Osteoblast (primary cell): ENCODE data around the gene ATP1B3. TPM values are rescaled to one million over a fixed set of nuclear protein-coding genes. Genes with fewer than 3 reads are reported as not detected.
A peak's percentile ranks its signal among the peaks of the same experiment; 100 is the strongest.
"Not testable (repeated sequence)": the region's sequence is repeated elsewhere in the genome, so short reads cannot be mapped to it uniquely, and the experiment has no call there.

Experiments
- DNase-seq: peaks from one replicate; pipeline ENCODE4 v3.0.0; 2011; ENCODE audit warnings: low spot score, mixed read lengths; ENCODE audit not compliant: insufficient read length; ENCODE audit errors: missing footprints
- H2AFZ ChIP-seq: 2 replicates; pipeline ENCODE4 v1.6.0; 2011; ENCODE audit warnings: mild to moderate bottlenecking, low read length
- H3K27ac ChIP-seq: 2 replicates; pipeline ENCODE4 v1.5.1; 2011; ENCODE audit warnings: mild to moderate bottlenecking, low read depth, low read length, moderate library complexity
- H3K27me3 ChIP-seq: 2 replicates; pipeline ENCODE4 v1.6.0; 2012; ENCODE audit warnings: mild to moderate bottlenecking, control low read depth, inconsistent platforms, low read length, moderate library complexity; ENCODE audit not compliant: insufficient read depth
- H3K36me3 ChIP-seq: 2 replicates; pipeline ENCODE4 v1.5.1; 2011; ENCODE audit warnings: mild to moderate bottlenecking, low read length, control low read depth, moderate library complexity; ENCODE audit not compliant: insufficient read depth
- H3K4me1 ChIP-seq: 2 replicates; pipeline ENCODE4 v1.5.1; 2011; ENCODE audit warnings: mild to moderate bottlenecking, low read length, control low read depth, moderate library complexity; ENCODE audit not compliant: insufficient read depth
- H3K4me2 ChIP-seq: 2 replicates; pipeline ENCODE4 v1.6.0; 2011; ENCODE audit warnings: mild to moderate bottlenecking, low read length; ENCODE audit not compliant: insufficient read depth
- H3K4me3 ChIP-seq: fragments of 200-600 bp; sonication (generic); 3 replicates; pipeline ENCODE4 v1.5.1; 2012; ENCODE audit warnings: mild to moderate bottlenecking, low read length, inconsistent platforms; ENCODE audit not compliant: insufficient read depth
- H3K79me2 ChIP-seq: 2 replicates; pipeline ENCODE4 v1.6.0; 2012; ENCODE audit warnings: mild to moderate bottlenecking, low read length, control low read depth, inconsistent platforms; ENCODE audit not compliant: insufficient read depth
- H3K9me3 ChIP-seq: 2 replicates; pipeline ENCODE4 v1.5.1; 2011; ENCODE audit warnings: low read depth, low read length, control low read depth
- H4K20me1 ChIP-seq: 2 replicates; pipeline ENCODE4 v1.6.0; 2012; ENCODE audit warnings: mild to moderate bottlenecking, low read length, control low read depth; ENCODE audit not compliant: insufficient read depth
- CTCF ChIP-seq: IDR thresholded peaks from 2 replicates; pipeline ENCODE4 v1.5.1; 2011; ENCODE audit warnings: mild to moderate bottlenecking, low read depth, low read length, moderate library complexity; ENCODE audit errors: extremely low read depth
- total RNA-seq: library from RNA; depleted of rRNA; stranded (reverse); fragments of >200 nt; gene quantifications from 2 replicates; pipeline ENCODE4 v1.2.3, GENCODE V29; 2012

The ATP1B3 gene
- total RNA-seq, 1 donor, result 37.3 TPM

GRCh38 chr3:141844108-141844507 is 32.3 kb upstream of the ATP1B3 start:
- peaks cover 11% of the 10 kb centered on the region for H3K4me1 ChIP-seq
- H3K27ac ChIP-seq, result no peak overlapping the region
- no peak for TF ChIP-seq CTCF
- no peak overlapping the region for H3K4me3 ChIP-seq
- H3K4me2 ChIP-seq, result no peak overlapping the region
- H3K79me2 ChIP-seq, result no peaks in the 10 kb centered on the region
- no peaks in the 10 kb centered on the region for H3K36me3 ChIP-seq
- no peak overlapping the region for H2AFZ ChIP-seq
- peak; percentile 68 for DNase-seq
- H3K27me3 ChIP-seq, result no peaks in the 10 kb centered on the region
- no peaks in the 10 kb centered on the region for H4K20me1 ChIP-seq
- no peaks in the 10 kb centered on the region for H3K9me3 ChIP-seq

GRCh38 chr3:141844812-141845211 is 31.6 kb upstream of the ATP1B3 start:
- no peak for DNase-seq
- Histone ChIP-seq H3K27ac (no peak overlapping the region), H3K79me2 (no peaks in the 10 kb centered on the region), H3K9me3 (no peaks in the 10 kb centered on the region), H3K4me1 (peaks cover 11% of the 10 kb centered on the region), H3K4me2 (no peak overlapping the region), H3K27me3 (no peaks in the 10 kb centered on the region), H3K4me3 (no peak overlapping the region), H4K20me1 (no peaks in the 10 kb centered on the region), H3K36me3 (no peaks in the 10 kb centered on the region), H2AFZ (no peak overlapping the region)
- no peak for TF ChIP-seq CTCF

GRCh38 chr3:141845407-141846049 is 30.9 kb upstream of the ATP1B3 start:
- Histone ChIP-seq H3K4me3 (no peak overlapping the region), H3K4me1 (peaks cover 10% of the 10 kb centered on the region), H3K27me3 (no peaks in the 10 kb centered on the region), H3K79me2 (no peaks in the 10 kb centered on the region), H4K20me1 (no peaks in the 10 kb centered on the region), H3K9me3 (no peaks in the 10 kb centered on the region), H2AFZ (no peak overlapping the region), H3K4me2 (no peak overlapping the region), H3K27ac (no peak overlapping the region), H3K36me3 (no peaks in the 10 kb centered on the region)
- TF ChIP-seq CTCF, result no peak
- no peak for DNase-seq

- no peak for DNase-seq
- Histone ChIP-seq H3K9me3 (no peaks in the 10 kb centered on the region), H3K36me3 (no peaks in the 10 kb centered on the region), H3K27ac (no peak overlapping the region), H3K4me2 (no peak overlapping the region), H3K4me3 (no peak overlapping the region), H3K27me3 (no peaks in the 10 kb centered on the region), H4K20me1 (no peaks in the 10 kb centered on the region), H3K79me2 (no peaks in the 10 kb centered on the region), H2AFZ (no peak overlapping the region), H3K4me1 (peaks cover 5% of the 10 kb centered on the region)
- no peak for TF ChIP-seq CTCF
Observed at GRCh38 chr3:141846050-141846433, 30.4 kb upstream of the ATP1B3 start.

GRCh38 chr3:141848159-141848748 is 28.2 kb upstream of the ATP1B3 start:
- not testable (repeated sequence) for H3K79me2 ChIP-seq, H3K27me3 ChIP-seq, H3K4me1 ChIP-seq, H3K27ac ChIP-seq, H3K9me3 ChIP-seq, DNase-seq, H3K4me2 ChIP-seq, H2AFZ ChIP-seq, H3K36me3 ChIP-seq, H3K4me3 ChIP-seq, H4K20me1 ChIP-seq
